Neural progenitor cell (in vitro differentiated cells): ENCODE data around the gene VPS37B. TPM values are rescaled to one million over a fixed set of nuclear protein-coding genes. Genes with fewer than 3 reads are reported as not detected.

Experiments
- DNase-seq: peaks from one replicate; pipeline ENCODE4 v3.0.0-alpha.2; 2016; ENCODE audit warnings: low spot score
- H2AFZ ChIP-seq: fragments of 200-600 bp; sonication (generic); replicated peaks from 2 replicates; pipeline ENCODE4 v1.6.1; 2016; ENCODE audit warnings: antibody characterized with exemption
- H3F3A ChIP-seq: fragments of 200-600 bp; sonication (generic); 2 replicates; pipeline ENCODE4 v1.6.1; 2016; ENCODE audit warnings: antibody characterized with exemption, low read depth
- H3K27ac ChIP-seq: fragments of 200-600 bp; sonication (generic); 2 replicates; pipeline ENCODE4 v1.5.1; 2016; ENCODE audit warnings: mild to moderate bottlenecking
- H3K27me3 ChIP-seq: fragments of 200-600 bp; sonication (generic); 2 replicates; pipeline ENCODE4 v1.6.1; 2016; ENCODE audit warnings: mild to moderate bottlenecking, moderate library complexity
- H3K36me3 ChIP-seq: fragments of 200-600 bp; sonication (generic); 2 replicates; pipeline ENCODE4 v1.5.1; 2016
- H3K4me1 ChIP-seq: fragments of 200-600 bp; sonication (generic); 2 replicates; pipeline ENCODE4 v1.6.1; 2016; ENCODE audit warnings: mixed run types
- H3K4me2 ChIP-seq: fragments of 200-600 bp; sonication (generic); 2 replicates; pipeline ENCODE4 v1.6.1; 2016
- H3K4me3 ChIP-seq: fragments of 200-600 bp; sonication (generic); 2 replicates; pipeline ENCODE4 v1.5.1; 2016
- H3K79me2 ChIP-seq: fragments of 200-600 bp; sonication (generic); 2 replicates; pipeline ENCODE4 v1.6.1; 2016; ENCODE audit warnings: low read depth
- H3K9ac ChIP-seq: fragments of 200-600 bp; sonication (generic); 2 replicates; pipeline ENCODE4 v1.6.1; 2016
- H3K9me3 ChIP-seq: fragments of 200-600 bp; sonication (generic); 2 replicates; pipeline ENCODE4 v1.5.1; 2016; ENCODE audit warnings: low read depth
- H4K20me1 ChIP-seq: fragments of 200-600 bp; sonication (generic); 2 replicates; pipeline ENCODE4 v1.6.1; 2016; ENCODE audit warnings: low read depth
- H3K27ac Mint-ChIP-seq: 3 replicates; pipeline ENCODE4 v1.8.0; 2021; ENCODE audit warnings: mixed read lengths
- H3K27me3 Mint-ChIP-seq: 2 replicates; pipeline ENCODE4 v1.8.0; 2022; ENCODE audit warnings: low read depth, mild to moderate bottlenecking, inconsistent platforms, moderate library complexity, mixed read lengths; ENCODE audit not compliant: insufficient read depth
- H3K36me3 Mint-ChIP-seq: 3 replicates; pipeline ENCODE4 v1.8.0; 2021; ENCODE audit warnings: mixed read lengths
- H3K4me1 Mint-ChIP-seq: 3 replicates; pipeline ENCODE4 v1.8.0; 2021; ENCODE audit warnings: mixed read lengths
- H3K4me3 Mint-ChIP-seq: 3 replicates; pipeline ENCODE4 v1.8.0; 2021; ENCODE audit warnings: mild to moderate bottlenecking, moderate library complexity, mixed read lengths
- H3K9me3 Mint-ChIP-seq: 3 replicates; pipeline ENCODE4 v1.8.0; 2020; ENCODE audit warnings: mixed read lengths
- CTCF ChIP-seq: fragments of 200-600 bp; sonication (generic); IDR thresholded peaks from 2 replicates; pipeline ENCODE4 v1.5.1; 2017; ENCODE audit warnings: antibody characterized with exemption, mild to moderate bottlenecking
- EZH2 ChIP-seq: fragments of 200-600 bp; sonication (generic); IDR thresholded peaks from 2 replicates; pipeline ENCODE4 v1.6.1; 2017; ENCODE audit warnings: antibody characterized with exemption, mild to moderate bottlenecking, moderate library complexity
- EZH2phosphoT487 ChIP-seq: fragments of 200-600 bp; sonication (generic); IDR thresholded peaks from 2 replicates; pipeline ENCODE4 v1.6.1; 2017; ENCODE audit warnings: antibody characterized with exemption
- total RNA-seq: library from RNA; depleted of rRNA; stranded (reverse); fragments of >200 nt; gene quantifications from 2 replicates; pipeline ENCODE4 v1.2.3, GENCODE V29; 2015; ENCODE audit warnings: low replicate concordance

VPS37B gene
- total RNA-seq, 1 donor from 2014 or later = 19.4 TPM

- Mint-ChIP-seq H3K27ac (no peak overlapping the region), H3K9me3 (no peaks in the 10 kb centered on the region), H3K4me3 (no peak overlapping the region), H3K4me1 (peaks cover 20% of the 10 kb centered on the region), H3K36me3 (peaks cover 23% of the 10 kb centered on the region), H3K27me3 (peaks cover 12% of the 10 kb centered on the region)
- TF ChIP-seq EZH2 (no peak), CTCF (no peak), EZH2phosphoT487 (no peak)
- Histone ChIP-seq H3K9me3 (no peaks in the 10 kb centered on the region), H3K79me2 (no peaks in the 10 kb centered on the region), H3K36me3 (no peaks in the 10 kb centered on the region), H3K9ac (no peak overlapping the region), H3K4me3 (no peak overlapping the region), H3F3A (peaks cover 9% of the 10 kb centered on the region), H3K27me3 (peaks cover 45% of the 10 kb centered on the region), H3K4me1 (peaks cover 10% of the 10 kb centered on the region), H2AFZ (no peak overlapping the region), H3K27ac (no peak overlapping the region), H3K4me2 (no peak overlapping the region), H4K20me1 (peaks cover 66% of the 10 kb centered on the region)
- no peak for DNase-seq
Observed at GRCh38 chr12:122866379-122866778, 29.5 kb downstream of the VPS37B start.

GRCh38 chr12:122865268-122866231 is 30.4 kb downstream of the VPS37B start:
- Histone ChIP-seq H3K27ac (no peak overlapping the region), H3K79me2 (no peaks in the 10 kb centered on the region), H3K27me3 (peaks cover 36% of the 10 kb centered on the region), H2AFZ (no peak overlapping the region), H4K20me1 (peaks cover 57% of the 10 kb centered on the region), H3K4me3 (no peak overlapping the region), H3K4me1 (peaks cover 2% of the 10 kb centered on the region), H3K4me2 (no peak overlapping the region), H3K9me3 (no peaks in the 10 kb centered on the region), H3K36me3 (no peaks in the 10 kb centered on the region), H3F3A (peaks cover under 1% of the 10 kb centered on the region), H3K9ac (no peak overlapping the region)
- Mint-ChIP-seq H3K36me3 (peaks cover 20% of the 10 kb centered on the region), H3K9me3 (no peaks in the 10 kb centered on the region), H3K4me3 (no peak overlapping the region), H3K27ac (no peak overlapping the region), H3K4me1 (peaks cover 12% of the 10 kb centered on the region), H3K27me3 (peaks cover 12% of the 10 kb centered on the region)
- TF ChIP-seq CTCF (peak; percentile 15), EZH2 (no peak)
- no peak for DNase-seq

GRCh38 chr12:122864894-122865253 is 31.1 kb downstream of the VPS37B start:
- no peak overlapping the region for H3K4me2 ChIP-seq
- peaks cover 12% of the 10 kb centered on the region for H3K27me3 Mint-ChIP-seq
- H3K36me3 Mint-ChIP-seq = peaks cover 20% of the 10 kb centered on the region
- no peaks in the 10 kb centered on the region for H3K9me3 ChIP-seq
- DNase-seq = no peak
- no peaks in the 10 kb centered on the region for H3K79me2 ChIP-seq
- no peak overlapping the region for H3K9ac ChIP-seq
- H3K36me3 ChIP-seq = no peaks in the 10 kb centered on the region
- H3K4me3 ChIP-seq = no peak overlapping the region
- H3K9me3 Mint-ChIP-seq = no peaks in the 10 kb centered on the region
- no peaks in the 10 kb centered on the region for H3K4me1 ChIP-seq
- H2AFZ ChIP-seq = no peak overlapping the region
- no peaks in the 10 kb centered on the region for H3F3A ChIP-seq
- H3K27ac ChIP-seq = no peak overlapping the region
- H3K27me3 ChIP-seq = peaks cover 29% of the 10 kb centered on the region
- no peak for TF ChIP-seq EZH2phosphoT487
- TF ChIP-seq CTCF = no peak
- no peak for TF ChIP-seq EZH2
- H3K4me3 Mint-ChIP-seq = no peak overlapping the region
- peaks cover 5% of the 10 kb centered on the region for H3K4me1 Mint-ChIP-seq
- H3K27ac Mint-ChIP-seq = no peak overlapping the region
- H4K20me1 ChIP-seq = peaks cover 50% of the 10 kb centered on the region
